HUES64 (cell line): ENCODE measurements around the gene LSAMP.
A peak's percentile ranks its signal among the peaks of the same experiment; 100 is the strongest.
"Not testable (repeated sequence)": the region's sequence is repeated elsewhere in the genome, so short reads cannot be mapped to it uniquely, and the experiment has no call there.

Experiments
- H3K27ac ChIP-seq: 2 replicates; pipeline ENCODE4 v1.7.0; 2013; ENCODE audit warnings: low read depth, low read length, inconsistent platforms
- H3K27me3 ChIP-seq: 2 replicates; pipeline ENCODE4 v1.6.1; 2013; ENCODE audit warnings: mild to moderate bottlenecking, low read length; ENCODE audit not compliant: insufficient read depth
- H3K36me3 ChIP-seq: 2 replicates; pipeline ENCODE4 v1.6.1; 2013; ENCODE audit warnings: mild to moderate bottlenecking, low read length; ENCODE audit not compliant: insufficient read depth
- H3K4me1 ChIP-seq: 2 replicates; pipeline ENCODE4 v1.6.1; 2013; ENCODE audit warnings: mild to moderate bottlenecking, low read length, moderate library complexity; ENCODE audit not compliant: insufficient read depth
- H3K4me3 ChIP-seq: 2 replicates; pipeline ENCODE4 v1.5.1; 2013; ENCODE audit warnings: mild to moderate bottlenecking, low read length, moderate library complexity
- H3K9ac ChIP-seq: 2 replicates; pipeline ENCODE4 v1.6.1; 2013; ENCODE audit warnings: mild to moderate bottlenecking, low read depth, low read length
- H3K9me3 ChIP-seq: 2 replicates; pipeline ENCODE4 v1.6.1; 2013; ENCODE audit warnings: low read depth, low read length; ENCODE audit not compliant: insufficient read depth
- WGBS: fragments of 150-250, 120-280 bp; methylation state at CpG from one replicate; pipeline ENCODE4 v1.1.7; 2013; ENCODE audit warnings: missing lambda C conversion rate; 5-methylcytosine and 5-hydroxymethylcytosine counted together

Gene LSAMP

GRCh38 chr3:115779011-115779410, 666.3 kb downstream of the LSAMP start:
- H3K9me3 ChIP-seq = no peaks in the 10 kb centered on the region

DNA sequence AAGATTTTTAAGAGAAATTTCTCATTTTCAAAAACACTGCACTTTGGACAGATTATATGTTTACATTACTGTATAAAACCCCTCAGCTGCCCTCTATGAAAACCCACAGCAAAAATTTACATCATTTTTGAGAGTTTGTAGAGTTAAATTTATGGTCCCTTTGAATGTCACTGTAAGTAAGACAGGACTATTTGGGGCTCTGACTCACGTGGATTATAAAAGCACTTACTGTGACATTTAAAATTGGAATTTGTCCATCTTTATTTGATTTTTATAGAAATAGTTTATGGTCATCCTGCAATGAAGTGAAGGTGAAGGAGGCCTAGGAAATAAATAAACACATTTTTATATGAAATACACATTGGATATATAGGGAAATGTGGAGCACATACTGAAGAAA, 672.3 kb downstream of the LSAMP start:
- Histone ChIP-seq H3K27ac (no peak overlapping the region), H3K9ac (no peak overlapping the region), H3K27me3 (no peaks in the 10 kb centered on the region), H3K4me3 (no peak overlapping the region), H3K9me3 (no peaks in the 10 kb centered on the region), H3K4me1 (no peaks in the 10 kb centered on the region; the same call in 1 of the 2 replicates), H3K36me3 (no peaks in the 10 kb centered on the region)
- 100% methylated on average over 1 of the region's 1 CpG for WGBS

More at GRCh38 chr3:115779011-115779410, 666.3 kb downstream of the LSAMP start:
- Histone ChIP-seq H3K4me1 (no peaks in the 10 kb centered on the region), H3K27ac (no peak overlapping the region), H3K4me3 (no peak overlapping the region), H3K36me3 (no peaks in the 10 kb centered on the region), H3K27me3 (no peaks in the 10 kb centered on the region), H3K9ac (no peak overlapping the region)
- WGBS = 92% methylated on average over 2 of the region's 2 CpGs

DNA sequence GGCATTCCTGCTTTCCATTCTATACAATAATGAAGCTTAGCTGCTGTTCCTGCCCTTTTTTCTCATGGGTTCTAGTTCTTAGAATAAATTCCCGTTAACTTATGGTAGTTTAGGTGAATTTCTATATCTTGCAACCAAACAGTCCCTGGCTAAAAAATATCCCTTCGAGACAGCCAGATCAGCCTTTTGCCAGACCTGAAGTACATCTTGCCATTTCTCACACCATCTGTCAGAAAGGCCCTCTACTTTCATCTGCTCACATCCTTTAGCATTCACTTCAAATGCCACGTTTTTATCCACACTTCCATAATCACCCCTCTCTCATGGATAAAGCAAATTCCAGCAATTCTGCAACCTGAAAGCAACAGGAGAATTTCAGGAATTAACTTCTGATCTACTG, 676.6 kb downstream of the LSAMP start:
- Histone ChIP-seq H3K9me3 (no peaks in the 10 kb centered on the region), H3K27me3 (no peaks in the 10 kb centered on the region), H3K27ac (no peak overlapping the region), H3K4me1 (peaks cover 16% of the 10 kb centered on the region), H3K9ac (no peak overlapping the region), H3K4me3 (no peak overlapping the region), H3K36me3 (no peaks in the 10 kb centered on the region)
- 85% methylated on average over 2 of the region's 3 CpGs for WGBS

DNA sequence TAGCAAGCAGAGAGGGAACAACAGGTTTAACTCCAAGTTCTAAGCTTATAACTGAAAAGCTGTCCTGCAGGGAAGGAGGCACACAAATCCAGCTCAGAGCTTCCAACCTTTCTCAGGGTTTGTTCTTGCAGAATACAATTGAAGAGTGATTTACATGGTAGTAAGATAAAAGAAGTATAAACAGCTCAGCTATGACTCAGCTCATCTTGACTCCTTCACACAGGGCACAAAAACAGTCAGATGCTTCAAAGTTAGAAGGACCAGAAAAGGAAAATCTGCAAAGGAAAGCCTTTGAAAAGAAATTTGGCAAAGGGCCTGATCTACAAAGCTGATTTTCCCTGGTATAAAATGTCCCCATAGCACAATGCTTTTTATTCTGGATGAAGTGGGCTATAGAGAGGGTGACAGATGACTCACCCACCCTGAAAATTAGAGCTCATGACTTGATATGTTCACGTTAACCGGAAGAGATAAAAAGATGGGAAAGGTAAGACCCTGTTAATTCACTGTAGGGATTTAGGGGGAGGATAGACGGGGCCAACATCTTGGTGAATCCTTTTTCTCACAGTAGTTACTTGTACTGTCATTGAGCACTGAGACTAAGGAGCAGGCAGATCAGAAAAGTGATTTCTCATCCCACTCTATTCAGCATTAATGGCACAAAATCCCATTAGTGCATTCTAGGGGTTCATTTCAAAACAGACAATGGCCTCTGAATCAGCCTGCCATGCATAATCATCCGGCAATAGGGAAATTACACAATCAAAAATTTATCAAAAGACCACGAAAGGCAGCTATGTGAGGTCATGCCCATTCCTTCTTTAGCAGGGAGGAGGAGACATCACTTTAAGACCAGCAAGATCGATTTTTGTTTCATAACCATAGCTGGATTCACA, 678.5 kb downstream of the LSAMP start:
- no peaks in the 10 kb centered on the region for H3K36me3 ChIP-seq
- peaks cover 16% of the 10 kb centered on the region for H3K4me1 ChIP-seq
- H3K9me3 ChIP-seq = no peaks in the 10 kb centered on the region
- peak overlapping the region; percentile 55; the same call in 1 of the 2 replicates for H3K27ac ChIP-seq
- no peak overlapping the region for H3K4me3 ChIP-seq
- no peaks in the 10 kb centered on the region for H3K27me3 ChIP-seq
- no peak overlapping the region; the same call in 1 of the 2 replicates for H3K9ac ChIP-seq
- WGBS = 83% methylated on average over 6 of the region's 6 CpGs

GRCh38 chr3:115761927-115762305, 683.4 kb downstream of the LSAMP start:
- H3K36me3 ChIP-seq = no peaks in the 10 kb centered on the region
- peaks cover 11% of the 10 kb centered on the region for H3K4me1 ChIP-seq
- no peak overlapping the region for H3K9ac ChIP-seq
- H3K27me3 ChIP-seq = no peaks in the 10 kb centered on the region
- H3K4me3 ChIP-seq = no peak overlapping the region
- no peaks in the 10 kb centered on the region for H3K9me3 ChIP-seq
- H3K27ac ChIP-seq = no peak overlapping the region

DNA sequence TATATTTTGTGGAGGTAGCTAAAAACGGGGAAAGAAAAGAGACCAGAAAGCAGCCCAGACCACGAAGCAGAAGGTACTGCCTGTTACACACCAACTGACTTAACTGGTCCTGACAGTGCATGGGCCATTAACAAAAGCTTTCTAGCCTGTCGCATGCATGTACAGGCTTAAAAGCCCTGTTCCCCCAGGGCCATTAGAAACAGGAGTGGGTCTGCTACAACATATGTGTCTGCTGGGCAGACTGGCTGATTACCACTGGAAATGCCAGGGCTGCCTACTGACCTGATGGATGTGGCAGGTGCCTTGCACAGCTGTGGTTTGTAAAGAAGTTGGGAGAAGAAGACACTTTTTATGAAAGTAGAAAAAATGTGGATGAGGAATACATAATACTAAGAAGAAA, 684.6 kb downstream of the LSAMP start:
- no peaks in the 10 kb centered on the region for H3K27me3 ChIP-seq
- H3K36me3 ChIP-seq = no peaks in the 10 kb centered on the region
- no peaks in the 10 kb centered on the region for H3K9me3 ChIP-seq
- H3K27ac ChIP-seq = no peak overlapping the region
- 92% methylated on average over 3 of the region's 3 CpGs for WGBS
- no peaks in the 10 kb centered on the region for H3K4me1 ChIP-seq
- no peak overlapping the region for H3K4me3 ChIP-seq
- H3K9ac ChIP-seq = no peak overlapping the region

- H3K4me3 ChIP-seq = no peak overlapping the region
- H3K27ac ChIP-seq = no peak overlapping the region
- H3K27me3 ChIP-seq = no peaks in the 10 kb centered on the region
- no peaks in the 10 kb centered on the region for H3K9me3 ChIP-seq
- no peak overlapping the region for H3K9ac ChIP-seq
- 93% methylated on average over 1 of the region's 1 CpG for WGBS
- H3K36me3 ChIP-seq = no peaks in the 10 kb centered on the region
- H3K4me1 ChIP-seq = no peaks in the 10 kb centered on the region
Observed at GRCh38 chr3:115758076-115758763, 687.1 kb downstream of the LSAMP start.

- not testable (repeated sequence) for H3K9ac ChIP-seq, H3K9me3 ChIP-seq, H3K4me3 ChIP-seq, H3K4me1 ChIP-seq, H3K27ac ChIP-seq, H3K36me3 ChIP-seq, H3K27me3 ChIP-seq
- 78% methylated on average over 1 of the region's 1 CpG for WGBS
Observed at GRCh38 chr3:115752978-115753377, 692.3 kb downstream of the LSAMP start.
